HG03280 (cell line): ENCODE measurements around the gene SHISA5.
"Not testable (repeated sequence)": the region's sequence is repeated elsewhere in the genome, so short reads cannot be mapped to it uniquely, and the experiment has no call there.

ENCODE experiments used
- ATAC-seq: cut with Tn5 transposase; IDR thresholded peaks from one replicate; pipeline ENCODE4 v1.9.1; 2021; ENCODE audit warnings: mild to moderate bottlenecking, moderate library complexity; ENCODE audit not compliant: unreplicated experiment

The SHISA5 gene, protein sequence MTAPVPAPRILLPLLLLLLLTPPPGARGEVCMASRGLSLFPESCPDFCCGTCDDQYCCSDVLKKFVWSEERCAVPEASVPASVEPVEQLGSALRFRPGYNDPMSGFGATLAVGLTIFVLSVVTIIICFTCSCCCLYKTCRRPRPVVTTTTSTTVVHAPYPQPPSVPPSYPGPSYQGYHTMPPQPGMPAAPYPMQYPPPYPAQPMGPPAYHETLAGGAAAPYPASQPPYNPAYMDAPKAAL

DNA sequence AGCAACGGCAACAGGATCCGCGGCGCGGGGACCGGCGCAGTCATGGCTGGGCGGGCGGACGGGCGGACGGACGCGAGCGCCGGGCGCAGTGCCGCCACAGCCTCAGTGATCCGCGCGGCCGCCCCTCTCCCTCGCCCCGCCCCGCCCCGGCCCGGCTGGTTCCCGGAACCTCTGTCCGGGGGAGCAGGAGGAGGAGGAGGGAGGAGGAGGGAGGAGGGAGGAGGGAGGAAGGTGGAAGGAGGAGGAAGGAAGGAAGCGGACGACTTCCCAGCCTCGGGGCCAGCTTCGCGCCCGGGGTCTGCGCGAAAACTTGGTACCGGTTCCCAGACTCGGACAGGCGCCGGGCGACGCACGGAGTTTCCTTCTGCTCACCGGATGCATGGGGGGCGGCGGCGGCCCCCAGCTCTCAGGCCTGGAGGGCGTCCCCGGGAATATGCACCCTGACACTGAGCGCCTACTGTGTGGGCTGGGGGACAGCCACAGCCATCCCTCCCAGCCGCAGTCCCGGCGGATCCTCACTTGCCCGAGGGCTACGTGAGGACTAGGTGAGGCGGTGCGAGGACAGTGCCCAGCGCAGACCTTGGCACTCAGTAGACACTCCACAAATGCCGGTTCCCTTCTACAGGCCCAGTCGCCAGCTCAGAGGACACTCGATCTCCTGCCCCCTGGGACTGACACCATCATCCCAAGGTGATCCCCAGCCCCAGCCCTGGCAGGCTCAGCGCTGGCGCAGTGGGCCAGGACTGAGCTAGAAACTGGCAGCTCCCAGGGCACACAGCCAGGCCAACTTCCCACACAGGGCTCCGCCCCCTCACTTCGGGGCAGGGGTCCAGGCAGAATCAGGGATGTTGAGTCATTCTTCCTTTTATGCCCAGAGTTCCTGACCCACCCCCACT lies at the start of gene SHISA5:
Gene SHISA5, minus strand, starts transcription at position 124 of the 896 bp plus-strand sequence. Its CDS starts 80 bp downstream, at position 44.
- ATAC-seq, result no peak

DNA sequence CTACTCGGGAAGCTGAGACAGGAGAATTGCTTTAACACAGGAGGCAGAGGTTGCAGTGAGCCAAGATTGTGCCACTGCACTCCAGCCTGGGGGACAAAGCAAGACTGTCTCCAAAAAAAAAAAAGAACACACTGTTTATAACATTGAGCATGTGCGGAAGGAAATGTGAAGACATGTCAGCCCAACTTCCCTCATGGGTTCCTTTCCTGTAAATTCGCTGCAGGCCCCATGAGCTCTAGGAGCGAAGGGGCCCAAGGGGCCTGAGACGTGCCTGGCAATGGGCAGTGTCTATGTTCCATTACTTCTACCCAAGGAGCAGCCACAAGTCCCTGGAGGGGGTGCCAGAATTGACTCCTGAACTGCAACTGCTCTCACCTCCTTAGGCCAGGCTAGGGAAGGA lies 49.4 kb upstream of the SHISA5 start:
- ATAC-seq, result no peak

DNA sequence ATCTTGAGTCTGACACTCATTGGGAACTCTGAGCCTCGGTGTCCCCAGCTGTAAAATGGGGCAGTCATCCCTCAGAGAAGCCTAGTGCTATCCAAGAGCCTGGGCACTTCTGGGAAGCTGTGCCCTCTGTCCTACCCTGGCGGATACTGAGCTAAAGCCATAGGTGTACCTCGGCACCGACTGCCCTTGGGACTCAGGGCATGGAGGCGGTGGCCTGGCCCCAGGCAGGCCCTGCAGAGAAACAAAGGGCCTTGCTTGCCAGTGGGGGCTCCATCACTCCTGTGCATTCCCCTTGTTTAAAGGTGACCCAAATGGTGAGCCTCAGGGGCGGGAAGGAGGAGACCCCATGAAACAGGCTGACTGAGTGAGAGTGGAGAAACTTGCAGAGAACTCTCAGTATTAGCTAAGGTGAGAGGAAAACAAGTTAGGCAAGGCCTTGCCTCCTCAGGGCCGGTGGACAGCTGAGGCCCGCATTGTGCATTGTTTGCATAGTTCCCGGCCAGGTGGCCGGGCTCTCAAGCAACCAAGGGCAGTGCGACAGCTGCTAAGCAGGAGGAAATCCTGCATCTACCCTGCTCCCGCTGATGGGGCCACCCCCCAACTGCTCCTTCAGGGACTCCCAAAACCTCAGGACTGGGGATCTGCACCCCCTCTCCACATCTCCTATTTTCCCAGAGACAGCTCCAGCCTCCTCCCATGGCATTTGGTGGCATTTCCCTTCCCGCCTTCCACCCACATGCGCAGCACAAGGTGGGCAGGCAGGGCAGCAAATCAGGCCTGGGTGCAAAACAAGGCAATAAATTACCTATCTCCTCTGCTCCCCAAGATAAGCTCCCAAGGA lies 48.4 kb upstream of the SHISA5 start:
- ATAC-seq, result no peak

DNA sequence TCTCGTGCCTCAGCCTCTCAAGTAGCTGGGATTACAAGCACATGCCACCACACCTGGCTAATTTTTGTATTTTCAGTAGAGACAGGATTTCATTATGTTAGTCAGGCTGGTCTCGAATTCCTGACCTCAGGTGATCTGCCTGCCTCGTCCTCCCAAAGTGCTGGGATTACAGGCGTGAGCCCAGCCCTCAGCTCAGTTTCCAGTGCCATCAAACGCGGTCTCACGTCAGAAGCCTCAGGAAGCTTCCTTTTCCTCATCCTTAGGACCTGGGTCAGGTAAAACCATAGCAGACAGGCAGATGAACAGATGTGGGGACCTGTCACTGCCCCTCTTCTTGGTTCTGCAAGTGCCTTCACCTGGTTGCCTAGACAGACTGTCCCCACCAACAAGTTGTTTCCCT lies 47.7 kb upstream of the SHISA5 start:
- ATAC-seq, result not testable (repeated sequence)

DNA sequence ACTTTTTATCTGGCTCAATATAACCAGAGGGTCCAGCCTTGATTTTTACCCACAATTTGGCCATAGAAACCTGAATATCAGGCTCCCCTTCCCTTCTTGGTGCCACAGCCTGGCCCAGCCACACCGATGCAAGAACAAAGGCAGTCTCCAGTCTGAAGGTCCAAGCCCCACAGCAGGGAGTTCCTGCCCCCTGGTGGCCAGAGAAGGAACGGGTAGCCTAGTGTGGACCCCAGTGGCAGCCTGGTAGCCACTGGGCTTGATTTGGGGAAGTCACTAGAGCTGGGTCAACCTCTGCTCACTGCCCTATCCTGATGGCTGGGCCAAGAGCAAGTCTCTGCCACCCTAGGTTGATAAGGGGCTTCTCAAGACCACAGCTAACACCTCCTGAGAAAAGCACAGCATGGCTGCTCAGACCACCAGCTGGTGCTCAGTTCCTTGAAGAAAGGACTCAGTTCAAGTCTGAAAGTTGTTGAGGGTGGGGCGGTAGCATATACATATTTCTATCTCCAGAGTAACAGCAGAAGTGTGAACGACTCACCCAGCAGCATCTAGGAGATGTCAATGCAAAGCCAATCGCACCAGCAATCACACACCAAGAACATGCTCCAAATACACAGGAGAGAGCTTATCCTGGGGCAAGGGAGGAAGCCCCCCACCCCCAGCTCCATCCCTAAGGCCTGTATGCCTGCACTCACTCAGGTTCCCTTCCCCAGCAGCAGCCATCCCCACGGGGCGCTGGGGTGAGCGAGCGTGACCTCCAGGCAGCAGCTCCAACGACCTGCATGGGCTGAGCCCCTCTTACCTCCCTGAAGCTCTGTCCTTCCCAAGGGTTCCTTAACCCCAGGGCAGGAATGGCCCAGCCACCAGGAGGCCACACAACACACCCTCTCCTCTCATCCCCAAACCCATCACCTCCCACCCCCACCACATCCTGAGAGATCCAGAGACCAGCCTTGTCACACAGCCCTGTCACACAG lies 45.0 kb upstream of the SHISA5 start:
- peak; percentile 56 for ATAC-seq

DNA sequence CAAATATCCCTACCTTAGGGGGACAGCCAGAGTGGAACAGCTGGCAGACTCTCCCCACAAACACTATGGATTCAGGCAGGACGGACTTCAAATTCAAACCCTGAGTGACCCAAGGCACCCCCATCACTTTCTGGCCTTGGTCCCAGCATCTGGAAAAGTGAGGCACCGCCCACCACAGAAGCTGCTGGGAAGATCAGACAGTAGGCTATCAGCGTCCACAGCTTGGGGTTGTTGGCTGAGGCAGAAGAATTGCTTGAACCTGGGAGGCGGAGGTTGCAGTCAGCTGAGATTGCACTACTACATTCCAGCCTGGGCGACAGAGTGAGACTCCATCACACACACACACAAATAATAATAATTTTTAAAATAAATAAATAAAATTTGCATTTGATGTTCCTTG lies 44.2 kb upstream of the SHISA5 start:
- no peak for ATAC-seq

DNA sequence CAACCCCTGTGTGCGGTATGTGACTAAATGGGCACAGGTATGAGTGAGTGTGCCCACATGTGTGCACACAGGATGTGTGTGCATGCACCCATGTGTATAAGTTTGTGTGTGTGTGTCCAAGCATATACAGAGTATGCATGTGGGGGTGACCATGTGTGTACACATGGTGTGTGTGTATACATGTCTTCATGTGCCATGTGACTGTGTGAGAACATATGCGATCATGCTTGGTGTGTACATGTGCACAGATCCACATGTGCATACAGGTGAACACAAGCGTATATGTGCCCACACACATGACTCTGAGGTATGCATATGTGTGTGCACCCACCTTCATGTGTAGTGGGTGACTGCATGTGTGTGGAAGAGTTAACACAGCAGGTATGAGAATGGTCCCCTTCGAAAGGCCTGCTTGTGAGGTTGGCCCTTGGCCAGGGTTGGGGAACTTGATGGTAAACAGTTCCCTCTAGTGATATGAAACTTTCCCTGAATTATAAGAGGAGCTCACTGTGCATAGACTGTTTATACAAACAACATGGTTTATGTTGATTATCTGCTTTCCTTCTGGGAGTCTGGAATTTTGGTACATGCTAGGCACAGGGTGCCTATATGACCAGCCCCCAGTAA lies 42.3 kb upstream of the SHISA5 start:
- ATAC-seq, result no peak

DNA sequence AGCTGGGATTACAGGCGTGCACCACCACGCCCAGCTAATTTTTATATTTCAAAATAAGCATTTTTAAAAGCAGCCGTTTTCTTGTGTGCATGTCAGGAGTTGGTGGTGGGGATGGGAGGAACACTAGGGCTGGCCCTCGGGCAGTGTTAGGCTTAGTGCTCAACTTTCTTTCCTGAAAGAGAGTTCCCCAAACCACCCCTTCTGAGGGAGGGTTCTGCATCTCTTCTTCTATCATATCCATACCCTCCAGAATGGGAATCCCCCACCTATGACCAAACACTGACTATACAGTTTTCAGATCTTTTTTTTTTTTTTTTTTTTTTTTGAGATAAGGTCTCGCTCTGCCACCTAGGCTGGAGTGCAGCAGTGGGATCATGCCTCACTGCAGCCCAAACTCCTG lies 40.2 kb upstream of the SHISA5 start:
- ATAC-seq, result no peak

DNA sequence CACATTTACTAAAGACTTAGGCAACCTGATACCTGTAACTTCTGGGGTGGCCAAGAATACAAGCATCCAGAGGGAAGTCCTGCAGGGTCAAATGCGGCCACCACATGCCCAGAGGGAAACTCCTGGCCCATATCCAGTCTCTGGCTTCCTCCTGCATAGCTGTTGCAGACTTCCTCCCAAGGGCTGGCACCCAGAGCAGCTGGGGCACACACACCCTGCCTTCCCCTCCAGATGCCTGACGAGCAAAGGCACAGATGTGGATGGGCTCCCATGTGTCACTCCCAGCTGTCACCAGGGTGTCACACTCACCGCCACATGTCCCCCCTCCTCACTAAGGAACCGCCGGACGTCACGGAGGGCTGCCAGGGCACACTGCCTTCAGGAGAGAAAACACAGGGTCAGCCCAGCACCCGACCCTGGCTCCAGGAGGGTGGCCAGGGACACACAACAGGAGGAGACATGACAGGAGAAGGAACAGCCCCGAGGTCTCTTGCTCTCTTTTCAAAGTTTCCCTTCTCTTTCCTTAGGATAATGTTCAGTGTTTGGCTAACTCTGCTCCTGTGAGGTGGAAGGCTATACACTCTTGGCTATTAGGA lies 39.4 kb upstream of the SHISA5 start:
- no peak for ATAC-seq

DNA sequence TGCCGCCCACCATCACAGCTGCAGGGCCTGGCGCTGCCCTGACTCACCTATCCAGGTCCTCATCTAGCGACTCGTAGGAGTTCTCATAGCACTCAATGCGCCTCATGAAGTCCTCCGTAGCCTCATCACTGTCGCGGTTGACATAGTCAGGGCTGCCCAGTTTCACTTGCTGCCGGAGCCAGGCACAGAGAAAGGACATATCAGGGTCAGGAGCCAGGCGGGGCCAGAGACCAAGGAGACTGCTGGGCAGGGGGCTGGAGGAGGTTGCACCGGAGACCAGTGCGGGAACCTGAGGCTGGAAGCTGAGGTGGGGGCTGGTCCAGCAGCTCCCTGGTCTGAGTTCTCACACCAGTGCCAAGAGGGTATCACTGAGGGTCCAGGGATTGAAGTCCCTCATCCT lies 34.5 kb upstream of the SHISA5 start:
- no peak for ATAC-seq

DNA sequence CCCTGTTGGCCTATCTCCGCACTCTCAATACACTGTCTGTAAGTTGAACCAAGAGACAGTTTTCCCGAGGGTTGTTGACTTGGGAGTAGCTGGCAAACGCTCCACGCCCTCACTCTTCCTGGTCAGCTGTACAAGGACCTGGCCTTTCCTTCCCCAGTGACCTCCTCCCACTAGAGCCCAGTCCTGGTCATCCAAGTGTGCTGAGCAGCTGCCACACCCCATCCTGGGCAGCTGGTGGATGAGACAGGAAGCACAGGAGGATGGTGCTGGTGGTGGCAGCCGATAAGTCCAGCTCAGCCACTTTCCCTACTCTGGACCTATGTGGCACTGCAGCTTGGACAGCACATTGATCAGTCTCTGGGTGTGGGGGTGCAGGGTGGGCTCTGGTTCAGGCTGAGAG lies 32.8 kb upstream of the SHISA5 start:
- ATAC-seq, result no peak

DNA sequence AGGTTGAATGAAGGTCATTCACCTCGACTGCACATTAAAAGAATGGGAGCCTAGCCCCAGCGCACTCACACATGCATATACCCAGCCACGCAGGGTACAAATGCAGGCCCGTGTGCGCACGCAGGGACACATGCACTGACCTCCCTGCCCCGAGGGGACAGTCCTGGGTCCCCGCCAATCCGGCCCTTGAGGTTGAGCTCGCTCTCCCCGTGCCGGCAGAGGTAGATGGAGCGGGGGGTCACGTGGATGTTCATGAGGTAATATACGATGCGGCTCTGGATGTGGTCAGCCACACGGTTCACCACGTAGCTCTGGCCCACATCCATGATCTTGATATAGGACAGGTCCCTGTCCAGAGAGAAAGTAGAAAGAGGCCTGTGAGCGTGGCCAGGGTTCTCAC lies 32.1 kb upstream of the SHISA5 start:
- ATAC-seq, result no peak

DNA sequence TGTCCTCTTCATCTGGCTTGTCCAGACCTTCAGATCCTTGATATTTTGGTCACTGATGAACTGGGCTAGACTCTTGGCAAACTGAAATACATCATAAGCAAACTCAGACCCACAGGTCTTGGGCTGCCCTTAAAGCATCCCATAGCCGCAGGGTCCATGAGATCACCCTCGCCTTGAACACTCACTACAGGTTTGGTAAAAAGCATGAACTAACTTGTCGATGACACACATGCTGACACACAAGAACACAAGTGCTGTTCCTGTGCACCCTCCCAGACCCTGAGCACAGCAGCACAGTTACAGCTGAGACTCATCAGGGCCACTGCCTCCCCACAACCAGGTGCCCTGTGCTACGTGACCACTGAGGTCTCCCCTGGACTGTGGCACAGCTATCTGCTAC lies 31.6 kb upstream of the SHISA5 start:
- no peak for ATAC-seq

DNA sequence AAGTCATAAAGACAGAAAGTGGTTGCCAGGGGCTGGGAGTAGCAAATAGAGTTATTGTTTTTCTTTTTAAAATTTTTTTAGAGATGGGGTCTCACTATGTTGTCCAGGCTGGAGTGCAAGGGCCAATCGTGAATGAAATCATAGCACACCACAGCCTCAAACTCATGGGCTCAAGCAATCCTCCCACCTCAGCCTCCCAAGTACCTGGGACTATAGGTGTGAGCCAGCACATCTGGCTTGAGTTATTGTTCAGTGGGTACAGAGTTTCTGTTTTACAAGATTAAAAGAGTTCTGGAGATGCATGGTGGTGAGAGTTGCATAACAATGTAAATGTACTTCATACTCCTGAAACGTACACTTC lies 29.0 kb upstream of the SHISA5 start:
- no peak for ATAC-seq

DNA sequence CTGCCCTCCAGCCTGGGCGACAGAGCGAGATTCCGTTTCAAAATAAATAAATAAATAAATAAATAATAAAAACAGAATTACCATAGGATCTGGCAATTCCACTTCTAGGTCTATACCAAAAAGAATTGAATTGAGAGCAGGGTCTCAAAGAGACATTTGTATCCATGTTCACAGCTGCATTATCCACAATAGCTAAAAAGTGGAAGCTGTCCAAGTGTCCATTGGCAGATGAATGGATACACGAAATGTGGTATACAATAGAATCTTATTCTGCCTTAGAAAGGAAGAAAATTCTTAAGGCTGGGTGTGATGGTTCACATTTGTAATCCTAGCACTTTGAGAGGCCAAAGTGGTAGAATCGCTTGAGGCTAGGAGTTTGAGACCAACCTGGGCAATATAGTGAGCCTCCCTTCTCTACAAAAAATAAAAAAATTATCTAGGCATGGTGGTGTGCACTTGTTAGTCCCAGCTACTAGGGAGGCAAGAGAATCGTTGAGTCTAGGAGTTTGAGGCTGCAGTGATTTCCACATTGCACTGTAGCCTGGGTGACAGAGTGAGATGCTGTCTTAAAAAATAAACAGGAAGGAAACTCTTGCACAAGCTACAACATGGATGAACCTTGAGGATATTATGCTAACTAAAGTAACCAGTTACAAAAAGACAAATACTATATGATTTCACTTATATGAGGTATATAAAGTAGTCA lies 28.4 kb upstream of the SHISA5 start:
- no peak for ATAC-seq

DNA sequence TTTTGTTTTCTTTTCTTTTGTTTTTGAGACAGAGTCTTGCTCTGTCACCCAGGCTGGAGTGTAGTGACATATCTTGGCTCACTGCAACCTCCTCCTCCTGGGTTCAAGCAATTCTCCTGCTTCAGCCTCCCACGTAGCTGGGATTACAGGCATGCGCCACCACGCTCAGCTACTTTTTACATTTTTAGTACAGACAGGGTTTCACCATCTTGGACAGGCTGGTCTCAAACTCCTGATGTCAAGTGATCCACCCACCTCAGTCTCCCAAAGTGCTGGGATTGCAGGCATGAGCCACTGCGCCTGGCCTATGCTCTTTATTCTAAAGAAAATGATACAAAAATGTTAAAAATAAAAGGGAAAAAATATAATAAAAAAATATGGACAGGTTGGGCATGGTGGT lies 26.7 kb upstream of the SHISA5 start:
- ATAC-seq, result not testable (repeated sequence)

DNA sequence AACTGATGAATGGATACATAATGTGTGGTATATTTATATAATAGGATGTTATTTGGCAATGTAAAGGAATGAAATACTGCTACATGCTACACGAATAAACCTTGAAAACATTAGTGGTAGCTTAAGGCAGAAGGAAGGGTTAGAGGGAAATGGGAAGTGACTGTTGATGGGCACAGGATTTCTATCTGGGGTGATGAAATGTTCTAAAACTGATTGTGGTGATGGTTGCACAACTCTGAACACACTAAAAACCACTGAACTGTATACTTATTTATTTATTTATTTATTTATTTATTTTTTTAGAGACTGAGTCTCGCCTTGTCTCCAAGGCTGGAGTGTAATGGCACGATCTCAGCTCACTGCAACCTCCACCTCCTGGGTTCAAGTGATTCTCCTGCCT lies 24.8 kb upstream of the SHISA5 start:
- no peak for ATAC-seq

DNA sequence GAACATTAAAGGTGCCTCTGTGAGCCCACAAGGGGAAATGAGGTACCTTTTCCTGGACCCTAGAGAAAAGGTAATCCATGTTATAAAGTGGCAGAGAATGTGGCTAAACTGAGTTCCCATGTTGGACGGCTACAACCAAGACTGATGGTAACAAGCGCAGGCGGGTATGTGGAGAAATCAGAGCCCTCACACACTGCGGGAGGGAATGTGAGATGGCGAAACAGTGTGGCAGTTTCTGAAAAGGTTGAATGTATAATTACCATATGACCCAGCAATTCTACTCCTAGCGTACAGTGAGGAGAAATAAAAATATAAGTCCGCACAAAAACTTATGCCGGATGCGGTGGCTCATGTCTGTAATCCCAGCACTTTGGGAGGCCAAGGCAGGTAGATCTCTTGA lies 24.1 kb upstream of the SHISA5 start:
- no peak for ATAC-seq

DNA sequence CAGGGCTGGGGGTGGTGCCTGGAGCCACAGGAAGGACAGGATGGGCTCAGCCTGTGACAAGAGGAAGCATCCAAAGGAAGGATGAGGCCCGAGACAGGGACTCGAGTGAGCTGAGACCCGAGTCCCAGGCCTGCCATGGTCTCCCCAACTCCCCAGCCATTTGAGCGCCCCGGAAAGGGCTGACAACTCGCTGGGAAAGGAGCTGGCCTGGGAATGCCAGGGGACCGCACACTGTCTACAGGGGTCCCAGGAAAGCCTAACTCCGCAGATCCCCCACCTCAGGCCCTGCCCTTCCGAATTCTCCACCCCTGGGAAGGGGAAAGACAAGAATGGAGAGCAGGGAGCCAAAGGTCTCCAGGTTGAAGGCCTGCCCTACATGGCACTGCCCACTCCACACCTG lies 21.0 kb upstream of the SHISA5 start:
- ATAC-seq, result no peak
